GM19467 (cell line): ENCODE results near the gene SSU72.
"Not testable (repeated sequence)": the region's sequence is repeated elsewhere in the genome, so short reads cannot be mapped to it uniquely, and the experiment has no call there.

Experiments used
- ATAC-seq: cut with Tn5 transposase; IDR thresholded peaks from one replicate; pipeline ENCODE4 v1.9.1; 2021; ENCODE audit warnings: mild to moderate bottlenecking, moderate library complexity; ENCODE audit not compliant: unreplicated experiment

The SSU72 gene

GRCh38 chr1:1543706-1544099, 31.0 kb downstream of the SSU72 start:
- no peak for ATAC-seq

GRCh38 chr1:1542766-1543705, 31.6 kb downstream of the SSU72 start:
- ATAC-seq, result no peak

- ATAC-seq, result no peak
Measured at GRCh38 chr1:1541956-1542765, 32.5 kb downstream of the SSU72 start.

- ATAC-seq, result no peak
Measured at GRCh38 chr1:1540818-1541628, 33.6 kb downstream of the SSU72 start.

- ATAC-seq, result no peak
Measured at GRCh38 chr1:1540090-1540817, 34.4 kb downstream of the SSU72 start, which contains the start of gene TMEM240. Gene TMEM240 (minus strand): TSS chr1:1540624. CDS start chr1:1540346, 278 bp downstream.

- no peak for ATAC-seq
Measured at GRCh38 chr1:1539310-1540089, 35.2 kb downstream of the SSU72 start.

- no peak for ATAC-seq
Measured at GRCh38 chr1:1538989-1539309, 35.7 kb downstream of the SSU72 start.

- no peak for ATAC-seq
Measured at GRCh38 chr1:1538334-1538733, 36.3 kb downstream of the SSU72 start.

GRCh38 chr1:1537626-1538250, 36.9 kb downstream of the SSU72 start:
- ATAC-seq, result no peak

GRCh38 chr1:1536938-1537546, 37.6 kb downstream of the SSU72 start:
- no peak for ATAC-seq

GRCh38 chr1:1536019-1536937, 38.4 kb downstream of the SSU72 start:
- no peak for ATAC-seq

GRCh38 chr1:1535201-1536018, 39.3 kb downstream of the SSU72 start:
- ATAC-seq, result no peak

GRCh38 chr1:1534401-1535154, 40.1 kb downstream of the SSU72 start:
- no peak for ATAC-seq

- not testable (repeated sequence) for ATAC-seq
Measured at GRCh38 chr1:1533894-1534291, 40.8 kb downstream of the SSU72 start.

GRCh38 chr1:1533176-1533893, 41.3 kb downstream of the SSU72 start:
- not testable (repeated sequence) for ATAC-seq
